ENCODE results near the gene HSPD1. TPM values are rescaled to one million over a fixed set of nuclear protein-coding genes. Genes with fewer than 3 reads are reported as not detected.

Gene HSPD1
- polyA plus RNA-seq, 1 donor from 2014 or later = 229 TPM

DNA sequence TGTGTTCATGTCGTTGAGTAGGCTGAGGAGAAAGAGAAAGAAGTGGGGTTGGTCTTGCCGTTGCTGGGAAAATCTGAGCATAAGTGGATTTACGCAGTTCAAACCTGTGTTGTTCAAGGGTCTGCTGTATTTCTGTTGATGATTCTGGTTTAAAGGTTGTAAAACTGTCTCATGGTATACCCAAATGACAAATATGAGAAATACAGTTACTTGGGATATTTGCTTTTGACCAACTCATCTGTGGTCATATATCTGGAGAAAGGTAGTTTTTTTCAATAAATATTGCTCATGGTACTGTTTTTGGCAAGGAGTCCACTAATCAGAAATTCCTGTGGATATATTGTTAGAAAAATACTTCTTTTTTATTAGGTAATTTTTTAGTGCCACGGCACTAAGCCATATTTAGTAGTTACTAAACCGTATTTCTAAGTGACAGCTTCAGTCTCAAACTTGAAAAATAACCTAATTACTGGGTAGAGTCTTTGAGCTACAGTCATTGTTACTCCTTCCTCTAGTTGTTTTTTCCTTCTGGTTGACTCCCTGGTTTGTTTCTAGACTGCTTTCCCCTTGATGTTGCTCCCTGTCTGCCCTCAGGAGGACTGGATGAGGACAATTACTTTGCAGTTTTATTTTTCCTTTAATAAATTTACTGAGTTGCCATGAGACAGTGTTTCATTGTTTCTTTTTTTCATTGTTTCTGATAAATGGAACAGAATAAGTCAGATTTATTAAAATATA, 47.7 kb upstream of the HSPD1 start:
- H2AFZ ChIP-seq (ENCODE audit: low read depth, low read length) = no peak overlapping the region
- H4K20me1 ChIP-seq (ENCODE audit: insufficient read depth) = no peaks in the 10 kb centered on the region
- H3K9ac ChIP-seq (ENCODE audit: low read length) = no peak overlapping the region
- H3K27ac ChIP-seq (ENCODE audit: low read length) = no peak overlapping the region
- H3K4me3 ChIP-seq (ENCODE audit: low read length) = no peak overlapping the region
- no peaks in the 10 kb centered on the region for H3K9me3 ChIP-seq (ENCODE audit: low read length)
- TF ChIP-seq EZH2 (IDR thresholded peaks at IDR 0.05; ENCODE audit: borderline replicate concordance, insufficient read depth, low read length, poor library complexity, severe bottlenecking) (no peak), SMC3 (conservative IDR thresholded peaks at IDR 0.05; ENCODE audit: poor library complexity) (no peak), RAD21 (conservative IDR thresholded peaks at IDR 0.05) (no peak), MXI1 (conservative IDR thresholded peaks at IDR 0.05; ENCODE audit: poor library complexity, severe bottlenecking) (no peak)
- TF ChIP-seq, protein P1, sequence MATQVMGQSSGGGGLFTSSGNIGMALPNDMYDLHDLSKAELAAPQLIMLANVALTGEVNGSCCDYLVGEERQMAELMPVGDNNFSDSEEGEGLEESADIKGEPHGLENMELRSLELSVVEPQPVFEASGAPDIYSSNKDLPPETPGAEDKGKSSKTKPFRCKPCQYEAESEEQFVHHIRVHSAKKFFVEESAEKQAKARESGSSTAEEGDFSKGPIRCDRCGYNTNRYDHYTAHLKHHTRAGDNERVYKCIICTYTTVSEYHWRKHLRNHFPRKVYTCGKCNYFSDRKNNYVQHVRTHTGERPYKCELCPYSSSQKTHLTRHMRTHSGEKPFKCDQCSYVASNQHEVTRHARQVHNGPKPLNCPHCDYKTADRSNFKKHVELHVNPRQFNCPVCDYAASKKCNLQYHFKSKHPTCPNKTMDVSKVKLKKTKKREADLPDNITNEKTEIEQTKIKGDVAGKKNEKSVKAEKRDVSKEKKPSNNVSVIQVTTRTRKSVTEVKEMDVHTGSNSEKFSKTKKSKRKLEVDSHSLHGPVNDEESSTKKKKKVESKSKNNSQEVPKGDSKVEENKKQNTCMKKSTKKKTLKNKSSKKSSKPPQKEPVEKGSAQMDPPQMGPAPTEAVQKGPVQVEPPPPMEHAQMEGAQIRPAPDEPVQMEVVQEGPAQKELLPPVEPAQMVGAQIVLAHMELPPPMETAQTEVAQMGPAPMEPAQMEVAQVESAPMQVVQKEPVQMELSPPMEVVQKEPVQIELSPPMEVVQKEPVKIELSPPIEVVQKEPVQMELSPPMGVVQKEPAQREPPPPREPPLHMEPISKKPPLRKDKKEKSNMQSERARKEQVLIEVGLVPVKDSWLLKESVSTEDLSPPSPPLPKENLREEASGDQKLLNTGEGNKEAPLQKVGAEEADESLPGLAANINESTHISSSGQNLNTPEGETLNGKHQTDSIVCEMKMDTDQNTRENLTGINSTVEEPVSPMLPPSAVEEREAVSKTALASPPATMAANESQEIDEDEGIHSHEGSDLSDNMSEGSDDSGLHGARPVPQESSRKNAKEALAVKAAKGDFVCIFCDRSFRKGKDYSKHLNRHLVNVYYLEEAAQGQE (IDR thresholded peaks at IDR 0.05; ENCODE audit: borderline replicate concordance) = no peak
- TF ChIP-seq, protein P2, sequence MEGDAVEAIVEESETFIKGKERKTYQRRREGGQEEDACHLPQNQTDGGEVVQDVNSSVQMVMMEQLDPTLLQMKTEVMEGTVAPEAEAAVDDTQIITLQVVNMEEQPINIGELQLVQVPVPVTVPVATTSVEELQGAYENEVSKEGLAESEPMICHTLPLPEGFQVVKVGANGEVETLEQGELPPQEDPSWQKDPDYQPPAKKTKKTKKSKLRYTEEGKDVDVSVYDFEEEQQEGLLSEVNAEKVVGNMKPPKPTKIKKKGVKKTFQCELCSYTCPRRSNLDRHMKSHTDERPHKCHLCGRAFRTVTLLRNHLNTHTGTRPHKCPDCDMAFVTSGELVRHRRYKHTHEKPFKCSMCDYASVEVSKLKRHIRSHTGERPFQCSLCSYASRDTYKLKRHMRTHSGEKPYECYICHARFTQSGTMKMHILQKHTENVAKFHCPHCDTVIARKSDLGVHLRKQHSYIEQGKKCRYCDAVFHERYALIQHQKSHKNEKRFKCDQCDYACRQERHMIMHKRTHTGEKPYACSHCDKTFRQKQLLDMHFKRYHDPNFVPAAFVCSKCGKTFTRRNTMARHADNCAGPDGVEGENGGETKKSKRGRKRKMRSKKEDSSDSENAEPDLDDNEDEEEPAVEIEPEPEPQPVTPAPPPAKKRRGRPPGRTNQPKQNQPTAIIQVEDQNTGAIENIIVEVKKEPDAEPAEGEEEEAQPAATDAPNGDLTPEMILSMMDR (IDR thresholded peaks at IDR 0.05; ENCODE audit: poor library complexity, severe bottlenecking) = no peak
- no peaks in the 10 kb centered on the region for H3K36me3 ChIP-seq (ENCODE audit: insufficient read depth, low read length)
- no peaks in the 10 kb centered on the region for H3K9me2 ChIP-seq (ENCODE audit: insufficient read depth, low read length)
- peaks cover 4% of the 10 kb centered on the region for H3K79me2 ChIP-seq (replicated peaks; ENCODE audit: insufficient read depth, low read length)
- no peak overlapping the region for H3K4me2 ChIP-seq (ENCODE audit: low read length)
- H3K27me3 ChIP-seq (ENCODE audit: insufficient read depth, low read depth, low read length) = no peaks in the 10 kb centered on the region
- H3F3A ChIP-seq (ENCODE audit: insufficient read depth, low read length, poor library complexity, severe bottlenecking) = no peaks in the 10 kb centered on the region

DNA sequence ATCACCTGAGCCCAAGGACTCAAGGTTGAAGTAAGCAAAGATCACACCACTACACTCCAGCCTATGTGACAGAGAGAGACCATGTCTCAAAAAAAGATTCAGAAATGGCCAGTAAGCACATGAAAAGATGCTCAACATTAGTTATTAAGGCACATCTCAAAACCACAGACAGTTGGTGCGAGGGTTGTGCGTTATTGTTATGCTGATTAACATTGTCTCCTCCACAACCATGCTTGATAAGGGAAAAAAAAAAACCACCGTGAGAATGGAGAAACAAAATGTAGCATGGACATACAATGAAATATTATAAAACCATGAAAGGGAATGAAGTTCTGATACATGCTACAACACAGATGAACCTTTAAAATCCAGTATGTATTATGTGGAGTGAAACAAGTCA, 43.6 kb upstream of the HSPD1 start:
- H3K4me3 ChIP-seq (ENCODE audit: low read length) = no peak overlapping the region
- no peaks in the 10 kb centered on the region for H3K9me3 ChIP-seq (ENCODE audit: low read length)
- no peak overlapping the region for H3K4me2 ChIP-seq (ENCODE audit: low read length)
- H3F3A ChIP-seq (ENCODE audit: insufficient read depth, low read length, poor library complexity, severe bottlenecking) = no peaks in the 10 kb centered on the region
- H3K27me3 ChIP-seq (ENCODE audit: insufficient read depth, low read depth, low read length) = no peaks in the 10 kb centered on the region
- no peak for TF ChIP-seq POLR2AphosphoS5 (IDR thresholded peaks at IDR 0.05)
- TF ChIP-seq SMC3 (conservative IDR thresholded peaks at IDR 0.05; ENCODE audit: poor library complexity) = no peak
- no peak overlapping the region for H3K27ac ChIP-seq (ENCODE audit: low read length)
- H3K9ac ChIP-seq (ENCODE audit: low read length) = no peak overlapping the region
- no peaks in the 10 kb centered on the region for H4K20me1 ChIP-seq (ENCODE audit: insufficient read depth)
- peaks cover 4% of the 10 kb centered on the region for H3K79me2 ChIP-seq (replicated peaks; ENCODE audit: insufficient read depth, low read length)
- H2AFZ ChIP-seq (ENCODE audit: low read depth, low read length) = no peak overlapping the region
- no peaks in the 10 kb centered on the region for H3K9me2 ChIP-seq (ENCODE audit: insufficient read depth, low read length)
- no peaks in the 10 kb centered on the region for H3K36me3 ChIP-seq (ENCODE audit: insufficient read depth, low read length)

DNA sequence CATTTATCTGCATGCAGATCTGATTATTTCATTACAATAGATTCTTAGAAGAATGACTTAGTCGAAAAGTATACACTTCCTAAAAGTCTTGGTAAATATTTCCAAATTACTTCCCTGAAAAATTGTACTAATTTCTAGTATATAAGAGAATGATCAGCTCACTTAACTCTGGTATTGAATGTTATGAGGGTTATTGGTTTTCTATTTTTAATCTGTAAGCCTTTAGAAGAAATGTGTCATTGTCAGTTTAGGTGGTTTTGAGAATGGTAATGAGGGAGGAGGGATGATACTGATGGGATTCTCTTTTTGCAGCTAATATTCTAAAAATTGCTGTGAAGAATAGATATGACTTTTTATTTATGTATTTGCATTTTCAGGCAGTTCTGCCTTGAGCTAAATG, 40.1 kb upstream of the HSPD1 start:
- Histone ChIP-seq H3F3A (ENCODE audit: insufficient read depth, low read length, poor library complexity, severe bottlenecking) (no peaks in the 10 kb centered on the region), H3K79me2 (replicated peaks; ENCODE audit: insufficient read depth, low read length) (peaks cover 12% of the 10 kb centered on the region), H2AFZ (ENCODE audit: low read depth, low read length) (no peak overlapping the region), H3K9me2 (ENCODE audit: insufficient read depth, low read length) (no peaks in the 10 kb centered on the region), H3K36me3 (ENCODE audit: insufficient read depth, low read length) (no peaks in the 10 kb centered on the region), H3K4me3 (ENCODE audit: low read length) (no peak overlapping the region), H3K27ac (ENCODE audit: low read length) (no peak overlapping the region), H3K9me3 (ENCODE audit: low read length) (no peaks in the 10 kb centered on the region), H3K4me2 (ENCODE audit: low read length) (no peak overlapping the region), H4K20me1 (ENCODE audit: insufficient read depth) (no peaks in the 10 kb centered on the region), H3K9ac (ENCODE audit: low read length) (no peak overlapping the region), H3K27me3 (ENCODE audit: insufficient read depth, low read depth, low read length) (no peaks in the 10 kb centered on the region)
- TF ChIP-seq EZH2 (IDR thresholded peaks at IDR 0.05; ENCODE audit: borderline replicate concordance, insufficient read depth, low read length, poor library complexity, severe bottlenecking) (no peak), MXI1 (conservative IDR thresholded peaks at IDR 0.05; ENCODE audit: poor library complexity, severe bottlenecking) (no peak), RAD21 (conservative IDR thresholded peaks at IDR 0.05) (no peak), POLR2AphosphoS5 (IDR thresholded peaks at IDR 0.05) (no peak), TAF1 (IDR thresholded peaks at IDR 0.05; ENCODE audit: low read depth) (no peak), SMC3 (conservative IDR thresholded peaks at IDR 0.05; ENCODE audit: poor library complexity) (no peak), EP300 (conservative IDR thresholded peaks at IDR 0.05; ENCODE audit: poor library complexity, severe bottlenecking) (no peak)
- TF ChIP-seq, protein P2 (IDR thresholded peaks at IDR 0.05; ENCODE audit: poor library complexity, severe bottlenecking) = no peak
- TF ChIP-seq, protein P1 (IDR thresholded peaks at IDR 0.05; ENCODE audit: borderline replicate concordance) = no peak

Measured in neural cell (in vitro differentiated cells).